Neural cell (in vitro differentiated cells): ENCODE measurements around the gene VSIG10L2. TPM values are rescaled to one million over a fixed set of nuclear protein-coding genes. Genes with fewer than 3 reads are reported as not detected.

ENCODE experiments used
- H2AFZ ChIP-seq: fragments of 200-600, 300-800 bp; sonication (generic), shearing (Covaris generic); 2 replicates; pipeline ENCODE4 v1.6.0; 2014; ENCODE audit warnings: low read depth, mild to moderate bottlenecking, antibody characterized with exemption, low read length, moderate library complexity
- H3F3A ChIP-seq: fragments of 200-600 bp; shearing (Covaris generic); 2 replicates; pipeline ENCODE4 v1.6.1; 2016; ENCODE audit warnings: mild to moderate bottlenecking, moderate library complexity, mixed read lengths, antibody characterized with exemption, low read length; ENCODE audit not compliant: insufficient read depth, poor library complexity, severe bottlenecking
- H3K27ac ChIP-seq: fragments of 200-600, 300-800 bp; sonication (generic), shearing (Covaris generic); 2 replicates; pipeline ENCODE4 v1.5.1; 2014; ENCODE audit warnings: mild to moderate bottlenecking, low read length, moderate library complexity
- H3K27me3 ChIP-seq: fragments of 300-800, 200-600 bp; sonication (generic), shearing (Covaris generic); 2 replicates; pipeline ENCODE4 v1.6.0; 2014; ENCODE audit warnings: mild to moderate bottlenecking, low read depth, low read length, moderate library complexity; ENCODE audit not compliant: insufficient read depth
- H3K36me3 ChIP-seq: fragments of 300-800, 200-600 bp; sonication (generic), shearing (Covaris generic); 2 replicates; pipeline ENCODE4 v1.5.1; 2014; ENCODE audit warnings: mild to moderate bottlenecking, antibody characterized with exemption, low read length, moderate library complexity; ENCODE audit not compliant: insufficient read depth
- H3K4me2 ChIP-seq: fragments of 300-800, 200-600 bp; sonication (generic), shearing (Covaris generic); 2 replicates; pipeline ENCODE4 v1.6.0; 2014; ENCODE audit warnings: mild to moderate bottlenecking, low read length
- H3K4me3 ChIP-seq: fragments of 300-800, 200-600 bp; sonication (generic), shearing (Covaris generic); 2 replicates; pipeline ENCODE4 v1.5.1; 2014; ENCODE audit warnings: mild to moderate bottlenecking, low read length, moderate library complexity
- H3K79me2 ChIP-seq: fragments of 200-600 bp; shearing (Covaris generic); replicated peaks from 2 replicates; pipeline ENCODE4 v1.6.0; 2014; ENCODE audit warnings: mild to moderate bottlenecking, low read length, moderate library complexity; ENCODE audit not compliant: insufficient read depth
- H3K9ac ChIP-seq: fragments of 300-800, 200-600 bp; sonication (generic), shearing (Covaris generic); 2 replicates; pipeline ENCODE4 v1.6.1; 2016; ENCODE audit warnings: mild to moderate bottlenecking, low read length, mixed read lengths
- H3K9me2 ChIP-seq: fragments of 200-600 bp; shearing (Covaris generic); 2 replicates; pipeline ENCODE4 v1.6.1; 2016; ENCODE audit warnings: mild to moderate bottlenecking, low read length, mixed read lengths; ENCODE audit not compliant: insufficient read depth
- H3K9me3 ChIP-seq: fragments of 200-600, 300-800 bp; sonication (generic), shearing (Covaris generic); 2 replicates; pipeline ENCODE4 v1.6.1; 2016; ENCODE audit warnings: mild to moderate bottlenecking, mixed run types, low read length, moderate library complexity, mixed read lengths
- H4K20me1 ChIP-seq: fragments of 200-600 bp; shearing (Covaris generic); 2 replicates; pipeline ENCODE4 v1.6.1; 2016; ENCODE audit warnings: mild to moderate bottlenecking, mixed run types; ENCODE audit not compliant: insufficient read depth
- EP300 ChIP-seq: fragments of 450-650 bp; conservative IDR thresholded peaks from 2 replicates; pipeline ENCODE4 v1.6.1; 2014; ENCODE audit warnings: antibody characterized with exemption, mild to moderate bottlenecking, moderate library complexity; ENCODE audit not compliant: poor library complexity, severe bottlenecking
- EZH2 ChIP-seq: fragments of 200-600, 300-800 bp; shearing (Covaris generic), sonication (generic); IDR thresholded peaks from 2 replicates; pipeline ENCODE4 v1.6.1; 2014; ENCODE audit warnings: antibody characterized with exemption, low read length, borderline replicate concordance, mild to moderate bottlenecking; ENCODE audit not compliant: insufficient read depth, poor library complexity, severe bottlenecking
- POLR2AphosphoS5 ChIP-seq: IDR thresholded peaks from 2 replicates; pipeline ENCODE4 v1.6.1; 2012
- RAD21 ChIP-seq: fragments of 450-650 bp; conservative IDR thresholded peaks from 2 replicates; pipeline ENCODE4 v1.6.1; 2014; ENCODE audit warnings: antibody characterized with exemption, mild to moderate bottlenecking, moderate library complexity
- TAF1 ChIP-seq: IDR thresholded peaks from 2 replicates; pipeline ENCODE4 v1.6.1; 2012; ENCODE audit warnings: low read depth
- polyA plus RNA-seq: library from polyadenylated mRNA; depleted of rRNA; stranded (reverse); fragments of >200 nt; gene quantifications from 2 replicates; pipeline ENCODE4 v1.2.3, GENCODE V29; 2014
- TF ChIP-seq, protein P1 (sequence below): fragments of 450-650 bp; IDR thresholded peaks from 2 replicates; pipeline ENCODE4 v1.5.1; 2014; ENCODE audit warnings: antibody characterized with exemption, mild to moderate bottlenecking, moderate library complexity; ENCODE audit not compliant: poor library complexity, severe bottlenecking
- TF ChIP-seq, protein P2 (sequence below): IDR thresholded peaks from 2 replicates; pipeline ENCODE4 v1.6.1; 2012; ENCODE audit warnings: borderline replicate concordance

VSIG10L2 gene
- polyA plus RNA-seq, 1 donor from 2014 or later: not detected

GRCh38 chr11:125944350-125945010 is 1.4 kb upstream of the VSIG10L2 start:
- Histone ChIP-seq H3K9me3 (no peaks in the 10 kb centered on the region), H3K9ac (no peak overlapping the region), H4K20me1 (no peaks in the 10 kb centered on the region), H3F3A (no peaks in the 10 kb centered on the region), H3K9me2 (no peaks in the 10 kb centered on the region), H3K27ac (no peak overlapping the region), H3K79me2 (no peaks in the 10 kb centered on the region), H3K36me3 (no peaks in the 10 kb centered on the region), H3K27me3 (no peaks in the 10 kb centered on the region), H3K4me3 (no peak overlapping the region), H3K4me2 (no peak overlapping the region), H2AFZ (no peak overlapping the region)
- TF ChIP-seq RAD21 (no peak), POLR2AphosphoS5 (no peak), EP300 (no peak)
- TF ChIP-seq, protein P1, sequence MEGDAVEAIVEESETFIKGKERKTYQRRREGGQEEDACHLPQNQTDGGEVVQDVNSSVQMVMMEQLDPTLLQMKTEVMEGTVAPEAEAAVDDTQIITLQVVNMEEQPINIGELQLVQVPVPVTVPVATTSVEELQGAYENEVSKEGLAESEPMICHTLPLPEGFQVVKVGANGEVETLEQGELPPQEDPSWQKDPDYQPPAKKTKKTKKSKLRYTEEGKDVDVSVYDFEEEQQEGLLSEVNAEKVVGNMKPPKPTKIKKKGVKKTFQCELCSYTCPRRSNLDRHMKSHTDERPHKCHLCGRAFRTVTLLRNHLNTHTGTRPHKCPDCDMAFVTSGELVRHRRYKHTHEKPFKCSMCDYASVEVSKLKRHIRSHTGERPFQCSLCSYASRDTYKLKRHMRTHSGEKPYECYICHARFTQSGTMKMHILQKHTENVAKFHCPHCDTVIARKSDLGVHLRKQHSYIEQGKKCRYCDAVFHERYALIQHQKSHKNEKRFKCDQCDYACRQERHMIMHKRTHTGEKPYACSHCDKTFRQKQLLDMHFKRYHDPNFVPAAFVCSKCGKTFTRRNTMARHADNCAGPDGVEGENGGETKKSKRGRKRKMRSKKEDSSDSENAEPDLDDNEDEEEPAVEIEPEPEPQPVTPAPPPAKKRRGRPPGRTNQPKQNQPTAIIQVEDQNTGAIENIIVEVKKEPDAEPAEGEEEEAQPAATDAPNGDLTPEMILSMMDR: no peak

DNA sequence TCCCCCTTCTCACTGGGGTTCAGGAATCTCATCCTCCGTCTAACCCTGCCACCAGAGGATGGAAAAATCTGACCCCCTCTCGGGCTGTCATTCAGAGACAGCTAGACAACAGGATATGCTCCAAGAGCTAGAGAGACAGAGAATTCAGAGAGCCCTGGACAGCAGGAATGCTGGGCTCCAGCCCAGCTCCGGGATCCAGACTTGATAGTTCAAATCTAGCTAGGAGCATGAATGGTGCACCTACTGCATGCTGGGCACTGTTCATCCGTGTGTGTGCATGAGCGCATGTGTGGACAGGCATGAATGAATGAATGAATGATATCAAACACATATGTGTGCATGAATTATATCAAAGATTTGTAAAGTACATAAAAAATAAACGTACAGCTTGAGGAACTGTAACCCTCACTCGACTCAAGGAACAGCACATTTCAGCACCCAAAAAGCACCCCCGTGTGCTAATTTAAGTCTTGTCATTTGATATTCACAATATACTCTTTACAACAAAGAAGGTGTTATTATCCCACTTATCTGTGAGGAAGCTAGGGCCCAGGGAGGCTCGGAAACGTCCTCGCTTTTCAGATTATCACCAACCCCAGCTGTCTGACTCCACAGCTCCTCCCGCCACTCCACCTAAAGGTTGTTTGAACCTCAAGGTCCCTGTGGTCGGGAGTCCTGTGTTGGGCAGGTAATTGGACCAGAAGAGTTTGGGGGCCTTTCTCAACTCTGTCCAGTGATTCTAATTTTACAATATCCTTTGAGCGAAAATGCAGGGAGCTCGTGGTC is 640 bp upstream of the VSIG10L2 start:
- Histone ChIP-seq H3K4me2 (no peak overlapping the region), H3K4me3 (no peak overlapping the region), H3K27me3 (no peaks in the 10 kb centered on the region), H3K9me3 (no peaks in the 10 kb centered on the region), H3F3A (no peaks in the 10 kb centered on the region), H3K9me2 (no peaks in the 10 kb centered on the region), H3K27ac (no peak overlapping the region), H3K36me3 (no peaks in the 10 kb centered on the region), H2AFZ (no peak overlapping the region), H3K9ac (no peak overlapping the region), H3K79me2 (no peaks in the 10 kb centered on the region), H4K20me1 (no peaks in the 10 kb centered on the region)
- no peak for TF ChIP-seq EZH2
- TF ChIP-seq, protein P2, sequence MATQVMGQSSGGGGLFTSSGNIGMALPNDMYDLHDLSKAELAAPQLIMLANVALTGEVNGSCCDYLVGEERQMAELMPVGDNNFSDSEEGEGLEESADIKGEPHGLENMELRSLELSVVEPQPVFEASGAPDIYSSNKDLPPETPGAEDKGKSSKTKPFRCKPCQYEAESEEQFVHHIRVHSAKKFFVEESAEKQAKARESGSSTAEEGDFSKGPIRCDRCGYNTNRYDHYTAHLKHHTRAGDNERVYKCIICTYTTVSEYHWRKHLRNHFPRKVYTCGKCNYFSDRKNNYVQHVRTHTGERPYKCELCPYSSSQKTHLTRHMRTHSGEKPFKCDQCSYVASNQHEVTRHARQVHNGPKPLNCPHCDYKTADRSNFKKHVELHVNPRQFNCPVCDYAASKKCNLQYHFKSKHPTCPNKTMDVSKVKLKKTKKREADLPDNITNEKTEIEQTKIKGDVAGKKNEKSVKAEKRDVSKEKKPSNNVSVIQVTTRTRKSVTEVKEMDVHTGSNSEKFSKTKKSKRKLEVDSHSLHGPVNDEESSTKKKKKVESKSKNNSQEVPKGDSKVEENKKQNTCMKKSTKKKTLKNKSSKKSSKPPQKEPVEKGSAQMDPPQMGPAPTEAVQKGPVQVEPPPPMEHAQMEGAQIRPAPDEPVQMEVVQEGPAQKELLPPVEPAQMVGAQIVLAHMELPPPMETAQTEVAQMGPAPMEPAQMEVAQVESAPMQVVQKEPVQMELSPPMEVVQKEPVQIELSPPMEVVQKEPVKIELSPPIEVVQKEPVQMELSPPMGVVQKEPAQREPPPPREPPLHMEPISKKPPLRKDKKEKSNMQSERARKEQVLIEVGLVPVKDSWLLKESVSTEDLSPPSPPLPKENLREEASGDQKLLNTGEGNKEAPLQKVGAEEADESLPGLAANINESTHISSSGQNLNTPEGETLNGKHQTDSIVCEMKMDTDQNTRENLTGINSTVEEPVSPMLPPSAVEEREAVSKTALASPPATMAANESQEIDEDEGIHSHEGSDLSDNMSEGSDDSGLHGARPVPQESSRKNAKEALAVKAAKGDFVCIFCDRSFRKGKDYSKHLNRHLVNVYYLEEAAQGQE: no peak
- no peak for TF ChIP-seq TAF1
- no peak for TF ChIP-seq EP300
- TF ChIP-seq POLR2AphosphoS5: no peak
